Measurements from ENCODE around the gene CFB.

The CFB gene

DNA sequence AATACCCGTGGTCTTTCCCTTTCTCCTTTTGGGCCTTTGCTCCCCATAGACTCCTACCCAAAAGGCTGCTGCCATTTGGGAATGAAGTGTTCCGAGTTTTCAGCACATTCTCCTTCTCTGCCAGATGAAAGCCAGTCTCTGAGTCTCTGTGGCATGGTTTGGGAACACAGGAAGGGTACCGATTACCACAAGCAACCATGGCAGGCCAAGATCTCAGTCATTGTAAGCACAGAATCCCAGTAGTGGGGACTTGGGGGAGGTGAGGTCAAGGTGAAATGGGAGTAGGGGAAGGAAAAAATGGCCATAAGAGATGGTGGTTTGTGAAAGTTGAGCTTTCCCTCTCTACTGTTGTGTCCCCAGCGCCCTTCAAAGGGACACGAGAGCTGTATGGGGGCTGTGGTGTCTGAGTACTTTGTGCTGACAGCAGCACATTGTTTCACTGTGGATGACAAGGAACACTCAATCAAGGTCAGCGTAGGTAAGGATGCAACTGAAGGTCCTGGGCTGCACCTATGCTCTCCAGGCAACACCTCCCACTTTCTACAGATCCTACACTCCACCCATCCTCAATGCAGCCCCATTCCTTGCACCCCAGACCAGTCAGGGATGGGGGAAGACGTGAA lies 4.1 kb downstream of the CFB start:
- Mint-ChIP-seq H3K9me3 (no peaks in the 10 kb centered on the region), H3K4me3 (no peak overlapping the region), H3K36me3 (ENCODE audit: low read depth) (peaks cover 28% of the 10 kb centered on the region), H3K27me3 (ENCODE audit: low read depth) (no peaks in the 10 kb centered on the region), H3K27ac (no peak overlapping the region), H3K4me1 (ENCODE audit: low read depth) (peaks cover 7% of the 10 kb centered on the region)

GRCh38 chr6:31952140-31952805 lies 6.4 kb downstream of the CFB start:
- Mint-ChIP-seq H3K4me3 (no peak overlapping the region), H3K27ac (no peak overlapping the region), H3K27me3 (ENCODE audit: low read depth) (no peaks in the 10 kb centered on the region), H3K9me3 (no peaks in the 10 kb centered on the region), H3K4me1 (ENCODE audit: low read depth) (peaks cover 1% of the 10 kb centered on the region), H3K36me3 (ENCODE audit: low read depth) (peaks cover 40% of the 10 kb centered on the region)

DNA sequence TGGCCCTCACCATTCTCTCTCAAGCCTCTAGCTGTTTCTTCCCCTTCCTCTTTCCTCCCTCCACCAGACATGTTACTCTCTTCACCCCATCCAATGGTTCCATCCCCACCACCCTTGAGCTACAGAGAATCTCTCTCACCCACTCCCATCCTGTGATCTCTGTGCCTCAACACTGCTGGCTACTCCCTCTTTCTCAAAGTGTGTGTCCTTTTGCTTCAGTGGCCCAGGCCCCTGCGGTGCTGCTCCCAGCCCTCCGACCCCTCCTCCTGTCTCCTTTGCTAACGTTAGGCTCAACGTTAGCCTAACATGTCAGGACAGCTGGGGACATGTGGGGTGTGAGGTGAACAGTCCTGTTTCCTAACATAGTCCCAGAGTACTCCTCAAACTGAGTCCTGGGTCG lies 7.0 kb downstream of the CFB start:
- no peak overlapping the region for H3K4me3 Mint-ChIP-seq
- H3K4me1 Mint-ChIP-seq (ENCODE audit: low read depth): peaks cover 7% of the 10 kb centered on the region
- no peaks in the 10 kb centered on the region for H3K9me3 Mint-ChIP-seq
- H3K27ac Mint-ChIP-seq: no peak overlapping the region
- peaks cover 43% of the 10 kb centered on the region for H3K36me3 Mint-ChIP-seq (ENCODE audit: low read depth)
- H3K27me3 Mint-ChIP-seq (ENCODE audit: low read depth): no peaks in the 10 kb centered on the region

- Mint-ChIP-seq H3K4me1 (ENCODE audit: low read depth) (peaks cover 16% of the 10 kb centered on the region), H3K36me3 (ENCODE audit: low read depth) (peaks cover 48% of the 10 kb centered on the region), H3K27ac (no peak overlapping the region), H3K27me3 (ENCODE audit: low read depth) (no peaks in the 10 kb centered on the region), H3K4me3 (no peak overlapping the region), H3K9me3 (no peaks in the 10 kb centered on the region)
Observed at GRCh38 chr6:31954511-31954910, 8.6 kb downstream of the CFB start.

DNA sequence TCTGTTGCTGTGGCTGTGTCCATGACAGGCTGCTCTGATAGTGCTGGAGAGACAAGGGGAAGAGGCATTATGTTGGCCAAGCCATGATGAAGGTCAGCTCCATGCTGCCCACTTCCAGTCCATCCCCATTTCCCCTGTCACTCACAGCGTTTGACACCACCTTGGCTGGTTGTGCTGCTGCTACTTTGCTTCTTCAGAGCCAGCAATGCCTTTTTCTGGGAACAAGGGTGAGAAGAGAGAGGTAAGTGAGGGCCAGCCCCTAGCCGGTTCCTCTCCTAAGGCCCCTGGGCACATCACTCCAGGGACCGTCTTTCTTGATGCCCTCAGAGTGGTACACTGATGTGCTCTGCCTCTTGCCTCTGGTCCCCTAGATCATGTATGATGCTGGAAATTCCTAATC lies 10.9 kb downstream of the CFB start:
- Mint-ChIP-seq H3K4me3 (no peak overlapping the region), H3K27ac (no peak overlapping the region), H3K36me3 (ENCODE audit: low read depth) (peaks cover 56% of the 10 kb centered on the region), H3K4me1 (ENCODE audit: low read depth) (peaks cover 26% of the 10 kb centered on the region), H3K9me3 (no peaks in the 10 kb centered on the region), H3K27me3 (ENCODE audit: low read depth) (no peaks in the 10 kb centered on the region)

DNA sequence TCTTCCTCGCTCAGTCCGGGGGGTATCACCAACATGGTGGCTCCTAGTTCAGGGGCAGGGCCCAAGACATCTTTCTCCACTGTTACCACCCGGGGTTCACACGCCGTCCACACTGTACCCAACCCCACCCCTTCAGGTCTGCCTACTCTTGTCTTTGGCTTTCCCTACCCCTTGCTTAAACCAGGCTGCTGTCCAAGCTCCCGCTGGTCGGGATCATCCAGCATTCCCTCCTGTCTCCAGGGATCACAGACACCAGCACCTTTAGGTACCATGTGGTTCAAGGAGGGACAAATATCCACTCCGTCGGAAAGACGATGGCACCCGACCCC lies 12.5 kb downstream of the CFB start:
- Mint-ChIP-seq H3K4me1 (ENCODE audit: low read depth) (peaks cover 29% of the 10 kb centered on the region), H3K27me3 (ENCODE audit: low read depth) (no peaks in the 10 kb centered on the region), H3K27ac (peak overlapping the region; percentile 98), H3K4me3 (peak overlapping the region; percentile 90), H3K9me3 (no peaks in the 10 kb centered on the region), H3K36me3 (ENCODE audit: low read depth) (peaks cover 57% of the 10 kb centered on the region)

GRCh38 chr6:31958741-31959739 lies 13.1 kb downstream of the CFB start, which contains the start of the genes NELFE and SKIC2:
TSS of gene NELFE (minus strand) at chr6:31958971. CDS start at chr6:31958446, 525 bp downstream.
TSS of gene SKIC2 (plus strand) at chr6:31959175. CDS start at chr6:31959193, 18 bp downstream.
- H3K27ac Mint-ChIP-seq: peak within 1 kb of the TSS; percentile 98
- H3K4me1 Mint-ChIP-seq (ENCODE audit: low read depth): peaks cover 29% of the 10 kb centered on the region
- no peaks in the 10 kb centered on the region for H3K9me3 Mint-ChIP-seq
- H3K36me3 Mint-ChIP-seq (ENCODE audit: low read depth): peaks cover 55% of the 10 kb centered on the region
- no peaks in the 10 kb centered on the region for H3K27me3 Mint-ChIP-seq (ENCODE audit: low read depth)
- H3K4me3 Mint-ChIP-seq: peak within 1 kb of the TSS; percentile 90

- H3K27me3 Mint-ChIP-seq (ENCODE audit: low read depth): no peaks in the 10 kb centered on the region
- H3K4me3 Mint-ChIP-seq: no peak overlapping the region
- H3K4me1 Mint-ChIP-seq (ENCODE audit: low read depth): peaks cover 29% of the 10 kb centered on the region
- H3K27ac Mint-ChIP-seq: no peak overlapping the region
- H3K36me3 Mint-ChIP-seq (ENCODE audit: low read depth): peaks cover 54% of the 10 kb centered on the region
- H3K9me3 Mint-ChIP-seq: no peaks in the 10 kb centered on the region
Observed at GRCh38 chr6:31961616-31962015, 15.7 kb downstream of the CFB start.

DNA sequence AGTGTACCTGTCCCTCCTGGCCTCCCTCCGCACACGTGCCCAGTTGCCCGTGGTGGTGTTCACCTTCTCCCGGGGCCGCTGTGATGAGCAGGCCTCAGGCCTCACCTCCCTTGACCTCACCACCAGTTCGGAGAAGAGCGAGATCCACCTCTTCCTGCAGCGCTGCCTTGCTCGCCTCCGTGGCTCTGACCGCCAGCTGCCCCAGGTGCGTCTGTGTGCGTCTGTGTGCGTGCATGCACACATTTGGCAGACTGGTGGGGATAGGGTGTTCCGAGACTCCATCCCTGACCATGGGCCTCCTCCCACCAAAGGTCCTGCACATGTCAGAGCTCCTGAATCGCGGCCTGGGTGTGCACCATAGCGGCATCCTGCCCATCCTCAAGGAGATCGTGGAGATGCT lies 18.0 kb downstream of the CFB start:
- Mint-ChIP-seq H3K27ac (no peak overlapping the region), H3K36me3 (ENCODE audit: low read depth) (peaks cover 53% of the 10 kb centered on the region), H3K4me3 (no peak overlapping the region)

GRCh38 chr6:31965700-31966099 lies 19.8 kb downstream of the CFB start:
- Mint-ChIP-seq H3K27me3 (ENCODE audit: low read depth) (no peaks in the 10 kb centered on the region), H3K9me3 (no peaks in the 10 kb centered on the region), H3K4me3 (no peak overlapping the region), H3K27ac (no peak overlapping the region), H3K36me3 (ENCODE audit: low read depth) (peaks cover 51% of the 10 kb centered on the region), H3K4me1 (ENCODE audit: low read depth) (peaks cover 12% of the 10 kb centered on the region)

More for the DNA sequence above, 18.0 kb downstream of the CFB start:
- H3K27me3 Mint-ChIP-seq (ENCODE audit: low read depth): no peaks in the 10 kb centered on the region
- no peaks in the 10 kb centered on the region for H3K9me3 Mint-ChIP-seq
- H3K4me1 Mint-ChIP-seq (ENCODE audit: low read depth): peaks cover 18% of the 10 kb centered on the region

- Mint-ChIP-seq H3K4me3 (no peak overlapping the region), H3K9me3 (no peaks in the 10 kb centered on the region), H3K27me3 (ENCODE audit: low read depth) (no peaks in the 10 kb centered on the region), H3K27ac (no peak overlapping the region), H3K36me3 (ENCODE audit: low read depth) (peaks cover 45% of the 10 kb centered on the region), H3K4me1 (ENCODE audit: low read depth) (peaks cover 18% of the 10 kb centered on the region)
Observed at GRCh38 chr6:31966506-31966905, 20.6 kb downstream of the CFB start.

DNA sequence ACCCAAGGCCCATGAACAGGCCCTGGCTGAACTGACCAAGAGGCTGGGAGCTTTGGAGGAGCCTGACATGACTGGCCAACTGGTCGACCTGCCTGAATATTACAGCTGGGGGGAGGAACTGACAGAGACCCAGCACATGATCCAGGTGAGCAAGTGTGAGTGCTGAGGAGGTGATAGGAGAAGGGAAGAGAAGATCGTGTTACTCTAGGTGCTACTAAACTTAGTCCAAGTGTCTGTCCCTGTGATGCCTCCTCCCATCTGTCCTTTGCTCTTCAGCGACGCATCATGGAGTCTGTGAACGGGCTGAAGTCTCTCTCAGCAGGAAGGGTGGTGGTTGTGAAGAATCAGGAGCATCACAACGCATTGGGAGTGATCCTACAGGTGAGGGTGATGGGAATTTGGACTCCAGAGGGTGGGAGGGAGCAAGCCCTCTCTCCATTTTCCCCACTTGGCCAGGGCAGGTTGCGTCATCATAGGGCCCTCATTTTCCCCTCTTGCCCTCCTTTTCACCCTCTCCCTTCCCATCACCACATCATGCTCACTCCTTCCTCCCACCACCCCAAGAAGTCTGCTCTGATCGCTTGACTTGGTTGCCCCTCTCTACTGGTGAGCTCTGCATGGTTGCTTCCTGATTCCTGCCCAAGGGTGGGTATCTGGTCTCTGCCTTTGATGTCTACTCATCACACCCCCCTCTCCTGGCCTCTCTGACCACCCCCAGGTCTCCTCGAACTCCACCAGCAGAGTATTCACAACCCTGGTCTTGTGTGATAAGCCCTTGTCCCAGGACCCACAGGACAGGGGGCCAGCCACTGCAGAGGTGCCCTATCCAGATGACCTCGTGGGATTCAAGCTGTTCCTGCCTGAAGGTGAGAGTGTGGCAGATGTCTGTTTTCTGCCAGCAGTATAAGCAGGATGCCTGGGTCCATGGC lies 21.4 kb downstream of the CFB start:
- H3K4me3 Mint-ChIP-seq: no peak overlapping the region
- H3K27me3 Mint-ChIP-seq (ENCODE audit: low read depth): no peaks in the 10 kb centered on the region
- peaks cover 16% of the 10 kb centered on the region for H3K4me1 Mint-ChIP-seq (ENCODE audit: low read depth)
- H3K36me3 Mint-ChIP-seq (ENCODE audit: low read depth): peaks cover 40% of the 10 kb centered on the region
- H3K9me3 Mint-ChIP-seq: no peaks in the 10 kb centered on the region
- peak overlapping the region; percentile 32 for H3K27ac Mint-ChIP-seq

GRCh38 chr6:31967926-31968320 lies 22.0 kb downstream of the CFB start:
- no peak overlapping the region for H3K27ac Mint-ChIP-seq
- H3K4me1 Mint-ChIP-seq (ENCODE audit: low read depth): peaks cover 19% of the 10 kb centered on the region
- no peaks in the 10 kb centered on the region for H3K9me3 Mint-ChIP-seq
- peaks cover 38% of the 10 kb centered on the region for H3K36me3 Mint-ChIP-seq (ENCODE audit: low read depth)
- no peak overlapping the region for H3K4me3 Mint-ChIP-seq
- H3K27me3 Mint-ChIP-seq (ENCODE audit: low read depth): no peaks in the 10 kb centered on the region

GRCh38 chr6:31968326-31968725 lies 22.4 kb downstream of the CFB start:
- Mint-ChIP-seq H3K4me3 (no peak overlapping the region), H3K4me1 (ENCODE audit: low read depth) (peaks cover 23% of the 10 kb centered on the region), H3K27ac (no peak overlapping the region), H3K27me3 (ENCODE audit: low read depth) (no peaks in the 10 kb centered on the region), H3K9me3 (no peaks in the 10 kb centered on the region), H3K36me3 (ENCODE audit: low read depth) (peaks cover 37% of the 10 kb centered on the region)

All from T-helper 1 cell treated with Interleukin-12 subunit alpha and Interleukin-12 subunit beta and Interleukin-4 antibody, amounts not matched to agents 30 μg/mL and 1 μg/mL, for 36 hours (primary cell).